HG02970 (cell line): ENCODE data around the gene HOGA1.
"Not testable (repeated sequence)": the region's sequence is repeated elsewhere in the genome, so short reads cannot be mapped to it uniquely, and the experiment has no call there.

Source experiments
- ATAC-seq: cut with Tn5 transposase; IDR thresholded peaks from one replicate; pipeline ENCODE4 v1.9.1; 2021; ENCODE audit warnings: mild to moderate bottlenecking, moderate library complexity, moderate number of reproducible peaks; ENCODE audit not compliant: unreplicated experiment, low FRiP score

HOGA1 gene

DNA sequence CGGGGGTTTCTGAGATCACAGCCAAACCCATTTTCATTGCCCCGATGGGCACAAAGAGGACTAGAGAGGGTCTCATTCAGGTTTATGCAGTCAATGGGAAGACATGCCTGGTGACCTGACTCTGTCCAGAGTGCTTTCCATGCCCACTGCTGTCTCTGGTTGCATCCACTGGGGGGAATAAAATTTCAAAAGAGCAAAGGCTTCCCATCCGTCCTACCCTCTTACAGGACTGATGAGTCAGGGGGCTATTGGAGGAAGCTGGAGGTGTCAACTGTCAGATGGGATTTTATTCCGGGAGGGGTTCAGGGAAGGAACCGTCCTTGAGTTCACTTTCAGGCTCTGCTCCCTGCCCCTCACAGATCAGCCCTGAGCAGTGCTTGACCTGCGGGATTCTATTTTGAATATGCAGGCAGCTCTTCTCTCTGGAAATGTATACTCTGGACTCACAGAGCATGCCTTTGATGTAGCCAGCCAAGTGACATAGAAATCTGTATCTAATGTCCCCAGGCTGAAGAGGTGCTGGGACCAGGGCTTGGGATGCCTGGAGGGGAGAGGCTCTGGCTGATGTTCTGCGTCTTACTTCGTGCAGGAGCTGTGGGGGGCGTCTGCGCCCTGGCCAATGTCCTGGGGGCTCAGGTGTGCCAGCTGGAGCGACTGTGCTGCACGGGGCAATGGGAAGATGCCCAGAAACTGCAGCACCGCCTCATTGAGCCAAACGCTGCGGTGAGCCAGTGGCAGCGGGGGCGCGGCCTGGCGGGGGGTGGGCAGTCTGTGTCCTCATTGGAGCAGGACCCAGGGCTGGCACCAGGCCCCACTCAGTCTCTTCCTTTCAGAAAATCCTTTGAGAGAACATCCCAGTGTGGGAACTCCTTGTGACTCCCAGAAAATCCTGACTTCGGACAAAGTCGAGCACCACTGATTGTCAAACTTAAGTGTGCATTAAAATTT, 17.4 kb downstream of the HOGA1 start:
- no peak for ATAC-seq

DNA sequence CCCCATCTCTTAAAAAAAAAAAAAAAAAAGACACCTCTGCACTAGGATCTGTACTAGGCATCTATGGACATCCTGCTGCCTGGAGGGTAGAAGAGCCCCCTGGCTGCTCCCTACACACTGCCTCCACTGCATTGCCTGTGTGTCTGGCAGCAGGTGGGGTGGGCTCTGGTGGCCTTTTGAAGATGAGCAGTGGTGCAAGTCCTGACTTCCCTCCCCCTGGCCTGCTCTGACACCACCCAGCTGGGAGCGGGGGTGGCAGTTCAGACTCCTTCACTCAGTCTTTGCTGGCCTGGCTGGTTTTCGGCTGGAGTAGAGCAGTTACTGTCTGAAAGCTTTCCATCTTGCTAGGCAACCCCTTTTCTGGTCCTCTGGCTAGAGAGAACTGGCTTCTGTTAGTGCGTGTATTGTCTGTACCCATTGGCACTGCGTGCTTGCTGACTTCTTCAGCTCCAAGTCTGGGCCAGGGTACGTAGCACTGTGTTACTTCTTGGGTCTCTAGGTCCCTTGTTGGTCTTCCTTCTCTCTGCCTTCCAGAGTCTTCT, 23.0 kb downstream of the HOGA1 start:
- no peak for ATAC-seq

- ATAC-seq, result no peak
Observed at GRCh38 chr10:97608991-97609561, 24.9 kb downstream of the HOGA1 start.

DNA sequence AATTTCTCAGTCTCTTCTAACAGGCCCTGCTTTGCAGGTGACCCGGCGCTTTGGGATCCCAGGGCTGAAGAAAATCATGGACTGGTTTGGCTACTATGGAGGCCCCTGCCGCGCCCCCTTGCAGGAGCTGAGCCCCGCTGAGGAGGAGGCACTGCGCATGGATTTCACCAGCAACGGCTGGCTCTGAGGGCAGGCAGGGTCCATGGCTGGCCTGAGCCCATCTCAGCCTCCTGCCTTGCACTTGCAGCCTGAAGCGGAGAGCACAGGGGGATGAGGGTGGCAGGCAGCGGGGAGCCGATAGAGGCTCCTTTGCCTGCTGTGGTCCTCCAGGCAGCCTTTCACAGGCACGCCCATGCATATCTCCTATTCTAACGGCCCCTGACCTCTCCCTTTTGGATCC, 27.3 kb downstream of the HOGA1 start:
- ATAC-seq, result no peak

- ATAC-seq, result no peak
Observed at GRCh38 chr10:97612386-97612785, 28.2 kb downstream of the HOGA1 start.

DNA sequence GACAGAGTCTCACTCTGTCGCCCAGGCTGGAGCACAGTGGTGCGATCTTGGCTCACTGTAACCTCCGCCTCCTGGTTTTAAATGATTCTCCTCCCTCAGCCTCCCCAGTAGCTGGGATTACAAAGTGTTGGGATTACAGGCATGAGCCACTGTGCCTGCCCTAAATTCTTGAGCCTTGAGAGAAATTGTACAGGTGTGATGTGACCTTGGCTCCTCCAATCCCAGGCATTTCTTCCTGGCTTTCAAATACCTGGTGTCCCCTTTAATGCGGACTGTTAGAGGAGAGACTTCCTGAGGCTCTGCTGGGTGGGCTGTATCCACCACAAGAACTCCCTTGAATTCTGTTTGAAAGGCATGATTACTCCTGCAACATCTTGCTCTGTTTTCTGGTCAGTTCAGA, 34.1 kb downstream of the HOGA1 start:
- no peak for ATAC-seq

GRCh38 chr10:97618733-97619132, 34.5 kb downstream of the HOGA1 start:
- ATAC-seq, result no peak

DNA sequence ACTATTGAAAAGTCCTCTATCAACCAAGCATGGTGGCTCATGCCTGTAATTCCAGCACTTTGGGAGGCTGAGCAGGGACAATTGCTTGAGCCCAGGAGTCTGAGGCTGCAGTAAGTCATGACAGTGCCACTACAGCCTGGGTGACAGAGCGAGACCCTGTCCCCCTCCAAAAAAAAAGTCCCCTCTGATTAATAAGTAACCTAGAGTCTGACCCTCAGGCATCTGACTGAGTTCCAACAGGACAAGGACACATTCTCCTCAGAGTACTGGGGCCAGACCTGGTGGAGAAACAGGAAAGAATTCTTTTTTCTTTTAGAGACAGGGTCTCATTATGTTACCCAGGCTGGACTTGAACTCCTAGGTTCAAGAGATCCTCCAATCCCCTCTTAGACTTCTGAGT, 39.1 kb downstream of the HOGA1 start:
- ATAC-seq, result no peak

DNA sequence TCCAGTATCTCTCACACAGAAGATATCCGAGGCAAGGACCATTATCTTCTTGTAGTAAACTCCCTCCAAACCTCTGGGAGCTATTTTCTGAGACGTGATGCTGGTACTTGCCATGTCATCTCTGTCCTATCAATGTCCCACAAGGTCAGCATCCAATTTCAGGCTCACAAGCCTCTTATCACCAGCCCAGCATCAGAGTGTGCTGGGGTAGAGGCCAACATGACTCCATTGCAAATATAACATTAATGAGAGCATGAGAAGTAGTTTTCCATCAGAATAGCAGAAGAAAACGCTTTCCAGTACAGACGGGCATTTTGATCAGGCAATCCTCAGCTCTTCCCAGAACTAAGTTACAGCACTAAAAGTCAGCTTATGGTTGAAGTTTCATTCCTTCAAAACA, 43.5 kb downstream of the HOGA1 start:
- ATAC-seq, result no peak

DNA sequence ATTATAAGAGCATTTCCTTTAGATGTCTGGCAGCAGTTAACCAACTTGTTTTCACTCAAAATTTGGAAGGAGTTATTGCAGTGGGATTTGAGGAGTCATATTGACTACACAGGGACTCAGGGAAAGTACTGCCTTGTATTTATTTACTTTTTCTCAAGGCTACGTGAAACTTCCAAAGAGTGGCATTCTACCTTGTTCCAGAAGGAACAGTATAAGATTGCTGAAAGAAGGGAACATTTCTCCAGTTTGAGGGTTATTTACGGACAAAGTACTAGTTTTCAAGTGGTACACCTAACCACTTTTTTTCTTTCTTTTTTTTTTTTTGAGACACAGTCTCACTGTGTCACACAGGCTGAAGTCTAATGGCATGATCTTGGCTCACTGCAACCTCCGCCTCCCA, 44.0 kb downstream of the HOGA1 start:
- no peak for ATAC-seq

DNA sequence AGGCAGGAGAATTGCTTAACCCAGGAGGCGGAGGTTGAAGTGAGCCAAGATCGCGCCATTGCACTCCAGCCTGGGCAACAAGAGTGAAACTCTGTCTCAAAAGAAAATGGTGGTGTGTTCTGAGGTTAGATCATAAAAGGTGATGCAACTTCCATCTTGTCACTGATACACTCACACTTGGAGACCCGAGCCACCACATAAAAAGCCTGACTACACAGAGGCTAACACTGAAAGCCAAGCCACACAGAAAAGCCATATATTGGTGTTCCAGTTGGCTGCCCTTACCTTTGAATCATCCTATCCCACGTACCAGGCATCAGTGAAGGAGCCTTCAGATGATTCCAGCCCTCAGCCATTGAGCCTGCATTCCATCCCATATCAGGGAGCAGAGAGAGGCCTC, 45.1 kb downstream of the HOGA1 start:
- ATAC-seq, result no peak

GRCh38 chr10:97631098-97631497, 46.9 kb downstream of the HOGA1 start:
- ATAC-seq, result no peak

GRCh38 chr10:97632949-97633884, 49.0 kb downstream of the HOGA1 start, which contains the start of gene MORN4:
TSS of gene MORN4 (minus strand) at chr10:97633500. CDS start at chr10:97619653, 13,847 bp downstream.
- peak; percentile 93 for ATAC-seq

GRCh38 chr10:97633921-97634320, 49.7 kb downstream of the HOGA1 start:
- no peak for ATAC-seq

- ATAC-seq, result no peak
Observed at GRCh38 chr10:97635577-97635976, 51.4 kb downstream of the HOGA1 start.

GRCh38 chr10:97639090-97639489, 54.9 kb downstream of the HOGA1 start:
- not testable (repeated sequence) for ATAC-seq

- ATAC-seq, result peak; percentile 97
Observed at GRCh38 chr10:97640174-97640867, 56.1 kb downstream of the HOGA1 start, which contains the start of gene PI4K2A. TSS of gene PI4K2A (plus strand) at chr10:97640671. CDS start at chr10:97640743, 72 bp downstream.

- ATAC-seq, result no peak
Observed at GRCh38 chr10:97640868-97641811, 57.0 kb downstream of the HOGA1 start.
